BE2C (cell line): Measurements from ENCODE around the gene TULP4.
"Not testable (repeated sequence)": the region's sequence is repeated elsewhere in the genome, so short reads cannot be mapped to it uniquely, and the experiment has no call there.

Experiments used
- DNase-seq: peaks from one replicate; pipeline ENCODE4 v3.0.0-alpha.2; 2020
- H3K27me3 ChIP-seq: fragments of 250-450 bp; sonication (Bioruptor Pico); 2 replicates; pipeline ENCODE4 v1.5.1; 2020; ENCODE audit warnings: mild to moderate bottlenecking
- H3K36me3 ChIP-seq: fragments of 250-450 bp; sonication (Bioruptor Pico); 2 replicates; pipeline ENCODE4 v1.5.1; 2020; ENCODE audit warnings: mild to moderate bottlenecking
- H3K4me1 ChIP-seq: fragments of 250-450 bp; sonication (Bioruptor Pico); 2 replicates; pipeline ENCODE4 v1.5.1; 2020
- H3K4me3 ChIP-seq: 2 replicates; pipeline ENCODE4 v1.5.1; 2011; ENCODE audit warnings: low read depth, low read length
- H3K9me3 ChIP-seq: fragments of 250-450 bp; sonication (Bioruptor Pico); 2 replicates; pipeline ENCODE4 v1.5.1; 2020
- CTCF ChIP-seq: IDR thresholded peaks from 2 replicates; pipeline ENCODE4 v1.5.1; 2012; ENCODE audit warnings: mild to moderate bottlenecking, low read depth, low read length

TULP4 gene

GRCh38 chr6:158387578-158387977 is 75.3 kb downstream of the TULP4 start:
- Histone ChIP-seq H3K9me3 (peaks cover 3% of the 10 kb centered on the region; the same call in 1 of the 2 replicates), H3K4me1 (peaks cover 15% of the 10 kb centered on the region), H3K27me3 (no peaks in the 10 kb centered on the region), H3K36me3 (no peaks in the 10 kb centered on the region), H3K4me3 (no peak overlapping the region)
- no peak for DNase-seq
- no peak for TF ChIP-seq CTCF

GRCh38 chr6:158388727-158389126 is 76.5 kb downstream of the TULP4 start:
- no peak for TF ChIP-seq CTCF
- Histone ChIP-seq H3K4me1 (peaks cover 15% of the 10 kb centered on the region), H3K4me3 (no peak overlapping the region), H3K9me3 (peaks cover 3% of the 10 kb centered on the region), H3K36me3 (no peaks in the 10 kb centered on the region), H3K27me3 (no peaks in the 10 kb centered on the region)
- no peak for DNase-seq

- no peak overlapping the region for H3K4me3 ChIP-seq
- no peaks in the 10 kb centered on the region for H3K36me3 ChIP-seq
- H3K27me3 ChIP-seq = no peaks in the 10 kb centered on the region
- DNase-seq = no peak
- peaks cover 15% of the 10 kb centered on the region for H3K4me1 ChIP-seq
- no peak for TF ChIP-seq CTCF
- peaks cover 3% of the 10 kb centered on the region for H3K9me3 ChIP-seq
Measured at GRCh38 chr6:158389193-158389919, 77.1 kb downstream of the TULP4 start.

GRCh38 chr6:158391276-158391675 is 79.0 kb downstream of the TULP4 start:
- no peak for DNase-seq
- H3K4me1 ChIP-seq = peaks cover 8% of the 10 kb centered on the region; the same call in 1 of the 2 replicates
- peaks cover 3% of the 10 kb centered on the region for H3K9me3 ChIP-seq
- no peaks in the 10 kb centered on the region for H3K36me3 ChIP-seq
- TF ChIP-seq CTCF = no peak
- no peak overlapping the region for H3K4me3 ChIP-seq
- no peaks in the 10 kb centered on the region for H3K27me3 ChIP-seq

- not testable (repeated sequence) for H3K9me3 ChIP-seq, H3K4me3 ChIP-seq, H3K4me1 ChIP-seq, H3K36me3 ChIP-seq, DNase-seq, H3K27me3 ChIP-seq
Measured at GRCh38 chr6:158391977-158392376, 79.7 kb downstream of the TULP4 start.

- TF ChIP-seq CTCF = no peak
- Histone ChIP-seq H3K4me1 (no peaks in the 10 kb centered on the region; the same call in 1 of the 2 replicates), H3K4me3 (no peak overlapping the region), H3K9me3 (peaks cover 3% of the 10 kb centered on the region), H3K36me3 (no peaks in the 10 kb centered on the region), H3K27me3 (no peaks in the 10 kb centered on the region)
- no peak for DNase-seq
Measured at GRCh38 chr6:158396136-158396535, 83.9 kb downstream of the TULP4 start.

GRCh38 chr6:158397578-158397977 is 85.3 kb downstream of the TULP4 start:
- no peaks in the 10 kb centered on the region; the same call in 1 of the 2 replicates for H3K9me3 ChIP-seq
- TF ChIP-seq CTCF = no peak
- H3K4me3 ChIP-seq = no peak overlapping the region
- no peak for DNase-seq
- no peaks in the 10 kb centered on the region for H3K27me3 ChIP-seq
- H3K36me3 ChIP-seq = no peaks in the 10 kb centered on the region
- peaks cover 5% of the 10 kb centered on the region for H3K4me1 ChIP-seq
